ENCODE measurements around the gene CCDC192. TPM values are rescaled to one million over a fixed set of nuclear protein-coding genes. Genes with fewer than 3 reads are reported as not detected.
A peak's percentile ranks its signal among the peaks of the same experiment; 100 is the strongest.

The CCDC192 gene
- total and polyA plus RNA-seq, 3 experiments from 2014 or later = not detected

GRCh38 chr5:127941646-127942045, 238.5 kb downstream of the CCDC192 start:
- H3K27ac Mint-ChIP-seq = no peak overlapping the region
- no peak overlapping the region for H3K27ac ChIP-seq (ENCODE audit: low read depth, low read length)
- H3K36me3 Mint-ChIP-seq = peaks cover 0 to 7% (median under 1%) of the 10 kb centered on the region in 3 donors
- no peaks in the 10 kb centered on the region for H3K36me3 ChIP-seq (ENCODE audit: insufficient read depth, low read length)
- H3K4me3 Mint-ChIP-seq = no peak overlapping the region
- H3K9me3 Mint-ChIP-seq = no peaks in the 10 kb centered on the region
- H3K4me3 ChIP-seq (ENCODE audit: low read length) = no peak overlapping the region
- no peaks in the 10 kb centered on the region for H3K4me1 ChIP-seq (ENCODE audit: insufficient read depth, low read length)
- no peaks in the 10 kb centered on the region for H3K27me3 Mint-ChIP-seq
- H3K27me3 ChIP-seq (ENCODE audit: insufficient read depth, low read length, poor library complexity, severe bottlenecking) = no peaks in the 10 kb centered on the region
- H3K9me3 ChIP-seq (ENCODE audit: low read length) = no peaks in the 10 kb centered on the region
- DNase-seq = no peak
- H3K4me1 Mint-ChIP-seq = peaks cover 3 to 6% (median 5%) of the 10 kb centered on the region in 3 donors
- CTCF ChIA-PET = no interaction called here
- POLR2A ChIA-PET = no interaction called here

- Mint-ChIP-seq H3K4me3 (no peak overlapping the region), H3K27me3 (no peaks in the 10 kb centered on the region), H3K4me1 (peaks cover 0 to 2% (median under 1%) of the 10 kb centered on the region in 3 donors), H3K9me3 (no peaks in the 10 kb centered on the region), H3K36me3 (peaks cover 3 to 7% (median 7%) of the 10 kb centered on the region in 3 donors), H3K27ac (peak overlapping the region in 2 of 8 donors; percentile 38 to 64)
- Histone ChIP-seq H3K9me3 (ENCODE audit: low read length) (no peaks in the 10 kb centered on the region), H3K4me3 (ENCODE audit: low read length) (no peak overlapping the region), H3K27me3 (ENCODE audit: insufficient read depth, low read length, poor library complexity, severe bottlenecking) (no peaks in the 10 kb centered on the region), H3K4me1 (ENCODE audit: insufficient read depth, low read length) (no peaks in the 10 kb centered on the region), H3K36me3 (ENCODE audit: insufficient read depth, low read length) (no peaks in the 10 kb centered on the region), H3K27ac (ENCODE audit: low read depth, low read length) (no peak overlapping the region)
- POLR2A ChIA-PET = no interaction called here
- DNase-seq = no peak
- CTCF ChIA-PET = no interaction called here
These were observed 239.3 kb downstream of the CCDC192 start for GRCh38 chr5:127942246-127943060.

GRCh38 chr5:127943061-127943371, 239.8 kb downstream of the CCDC192 start:
- no peaks in the 10 kb centered on the region for H3K4me1 ChIP-seq (ENCODE audit: insufficient read depth, low read length)
- no peaks in the 10 kb centered on the region for H3K27me3 ChIP-seq (ENCODE audit: insufficient read depth, low read length, poor library complexity, severe bottlenecking)
- H3K4me3 ChIP-seq (ENCODE audit: low read length) = no peak overlapping the region
- ChIA-PET CTCF (no interaction called here), POLR2A (no interaction called here)
- H3K9me3 ChIP-seq (ENCODE audit: low read length) = no peaks in the 10 kb centered on the region
- Mint-ChIP-seq H3K4me3 (no peak overlapping the region), H3K4me1 (no peaks in the 10 kb centered on the region), H3K27ac (no peak overlapping the region), H3K9me3 (no peaks in the 10 kb centered on the region), H3K36me3 (peaks cover 3 to 7% (median 7%) of the 10 kb centered on the region in 3 donors), H3K27me3 (no peaks in the 10 kb centered on the region)
- no peak for DNase-seq
- no peak overlapping the region for H3K27ac ChIP-seq (ENCODE audit: low read depth, low read length)
- no peaks in the 10 kb centered on the region for H3K36me3 ChIP-seq (ENCODE audit: insufficient read depth, low read length)

- H3K27ac Mint-ChIP-seq = no peak overlapping the region
- peaks cover 3 to 7% (median 7%) of the 10 kb centered on the region in 3 donors for H3K36me3 Mint-ChIP-seq
- ChIA-PET POLR2A (no interaction called here), CTCF (no interaction called here)
- no peaks in the 10 kb centered on the region for H3K9me3 Mint-ChIP-seq
- no peak overlapping the region for H3K27ac ChIP-seq (ENCODE audit: low read depth, low read length)
- H3K27me3 ChIP-seq (ENCODE audit: insufficient read depth, low read length, poor library complexity, severe bottlenecking) = no peaks in the 10 kb centered on the region
- H3K4me3 Mint-ChIP-seq = no peak overlapping the region
- DNase-seq = no peak
- H3K27me3 Mint-ChIP-seq = no peaks in the 10 kb centered on the region
- H3K36me3 ChIP-seq (ENCODE audit: insufficient read depth, low read length) = no peaks in the 10 kb centered on the region
- no peaks in the 10 kb centered on the region for H3K4me1 ChIP-seq (ENCODE audit: insufficient read depth, low read length)
- H3K4me3 ChIP-seq (ENCODE audit: low read length) = no peak overlapping the region
- H3K4me1 Mint-ChIP-seq = no peaks in the 10 kb centered on the region
- H3K9me3 ChIP-seq (ENCODE audit: low read length) = no peaks in the 10 kb centered on the region
These were observed 240.9 kb downstream of the CCDC192 start for GRCh38 chr5:127944125-127944524.

- no peak overlapping the region for H3K27ac Mint-ChIP-seq
- Histone ChIP-seq H3K9me3 (ENCODE audit: low read length) (no peaks in the 10 kb centered on the region), H3K27ac (ENCODE audit: low read depth, low read length) (no peak overlapping the region), H3K27me3 (ENCODE audit: insufficient read depth, low read length, poor library complexity, severe bottlenecking) (no peaks in the 10 kb centered on the region), H3K4me3 (ENCODE audit: low read length) (no peak overlapping the region), H3K4me1 (ENCODE audit: insufficient read depth, low read length) (no peaks in the 10 kb centered on the region), H3K36me3 (ENCODE audit: insufficient read depth, low read length) (no peaks in the 10 kb centered on the region)
- DNase-seq = no peak
- ChIA-PET CTCF (no interaction called here), POLR2A (no interaction called here)
- H3K36me3 Mint-ChIP-seq = peaks cover 11 to 22% (median 21%) of the 10 kb centered on the region in 3 donors
- H3K9me3 Mint-ChIP-seq = no peaks in the 10 kb centered on the region
- no peaks in the 10 kb centered on the region for H3K27me3 Mint-ChIP-seq
- no peak overlapping the region for H3K4me3 Mint-ChIP-seq
- H3K4me1 Mint-ChIP-seq = no peaks in the 10 kb centered on the region
These were observed 244.8 kb downstream of the CCDC192 start for GRCh38 chr5:127947941-127948340.

GRCh38 chr5:127950707-127951391, 247.7 kb downstream of the CCDC192 start:
- H3K9me3 Mint-ChIP-seq = peaks cover 0 to 2% (median 0%) of the 10 kb centered on the region in 5 donors
- Histone ChIP-seq H3K9me3 (ENCODE audit: low read length) (no peaks in the 10 kb centered on the region), H3K4me3 (ENCODE audit: low read length) (no peak overlapping the region), H3K4me1 (ENCODE audit: insufficient read depth, low read length) (no peaks in the 10 kb centered on the region), H3K27me3 (ENCODE audit: insufficient read depth, low read length, poor library complexity, severe bottlenecking) (no peaks in the 10 kb centered on the region), H3K27ac (ENCODE audit: low read depth, low read length) (no peak overlapping the region), H3K36me3 (ENCODE audit: insufficient read depth, low read length) (no peaks in the 10 kb centered on the region)
- DNase-seq = no peak
- H3K4me1 Mint-ChIP-seq = no peaks in the 10 kb centered on the region
- POLR2A ChIA-PET = no interaction called here
- peaks cover 23 to 36% (median 27%) of the 10 kb centered on the region in 3 donors for H3K36me3 Mint-ChIP-seq
- H3K4me3 Mint-ChIP-seq = no peak overlapping the region
- no peaks in the 10 kb centered on the region for H3K27me3 Mint-ChIP-seq
- no peak overlapping the region for H3K27ac Mint-ChIP-seq
- CTCF ChIA-PET = no interaction called here

GRCh38 chr5:127951791-127952190, 248.6 kb downstream of the CCDC192 start:
- H3K4me3 ChIP-seq (ENCODE audit: low read length) = no peak overlapping the region

GRCh38 chr5:127957183-127957582, 254.0 kb downstream of the CCDC192 start:
- Histone ChIP-seq H3K27ac (ENCODE audit: low read depth, low read length) (no peak overlapping the region), H3K4me3 (ENCODE audit: low read length) (no peak overlapping the region), H3K27me3 (ENCODE audit: insufficient read depth, low read length, poor library complexity, severe bottlenecking) (no peaks in the 10 kb centered on the region), H3K36me3 (ENCODE audit: insufficient read depth, low read length) (no peaks in the 10 kb centered on the region), H3K9me3 (ENCODE audit: low read length) (no peaks in the 10 kb centered on the region), H3K4me1 (ENCODE audit: insufficient read depth, low read length) (peaks cover 6% of the 10 kb centered on the region)
- peaks cover 0 to 17% (median 16%) of the 10 kb centered on the region in 3 donors for H3K4me1 Mint-ChIP-seq
- H3K9me3 Mint-ChIP-seq = peaks cover 0 to 2% (median 0%) of the 10 kb centered on the region in 5 donors
- ChIA-PET CTCF (no interaction called here), POLR2A (no interaction called here)
- no peak for DNase-seq
- H3K27me3 Mint-ChIP-seq = no peaks in the 10 kb centered on the region
- H3K4me3 Mint-ChIP-seq = no peak overlapping the region
- no peak overlapping the region for H3K27ac Mint-ChIP-seq
- H3K36me3 Mint-ChIP-seq = peaks cover 10 to 26% (median 20%) of the 10 kb centered on the region in 3 donors

More at GRCh38 chr5:127951791-127952190, 248.6 kb downstream of the CCDC192 start:
- Mint-ChIP-seq H3K27ac (no peak overlapping the region), H3K4me1 (no peaks in the 10 kb centered on the region), H3K36me3 (peaks cover 27 to 42% (median 28%) of the 10 kb centered on the region in 3 donors), H3K27me3 (no peaks in the 10 kb centered on the region), H3K9me3 (peaks cover 0 to 2% (median 0%) of the 10 kb centered on the region in 5 donors), H3K4me3 (no peak overlapping the region)
- Histone ChIP-seq H3K36me3 (ENCODE audit: insufficient read depth, low read length) (no peaks in the 10 kb centered on the region), H3K27ac (ENCODE audit: low read depth, low read length) (no peak overlapping the region), H3K4me1 (ENCODE audit: insufficient read depth, low read length) (no peaks in the 10 kb centered on the region), H3K9me3 (ENCODE audit: low read length) (no peaks in the 10 kb centered on the region), H3K27me3 (ENCODE audit: insufficient read depth, low read length, poor library complexity, severe bottlenecking) (no peaks in the 10 kb centered on the region)
- CTCF ChIA-PET = no interaction called here
- no peak for DNase-seq
- POLR2A ChIA-PET = no interaction called here
